ENCODE data around the gene MYO5B.

DNA sequence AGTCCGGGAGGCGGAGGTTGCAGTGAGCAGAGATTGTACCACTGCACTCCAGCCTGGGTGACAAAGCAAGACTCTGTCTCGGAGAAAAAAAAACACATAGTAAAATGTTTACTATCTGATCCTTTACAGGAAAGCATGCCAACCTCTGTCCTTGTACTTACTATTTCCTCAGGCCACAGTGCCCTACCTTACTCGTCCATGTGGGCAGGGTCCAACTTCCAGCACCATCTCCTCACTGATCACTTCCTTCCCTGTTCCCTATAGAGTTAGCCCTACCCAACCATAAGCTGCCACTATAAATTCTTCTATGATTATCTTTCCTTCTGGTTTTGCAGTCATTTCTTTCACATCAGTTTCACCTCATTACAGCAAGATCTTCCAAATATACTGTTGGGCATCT lies 136.2 kb downstream of the MYO5B start:
- TF ChIP-seq, protein P1, sequence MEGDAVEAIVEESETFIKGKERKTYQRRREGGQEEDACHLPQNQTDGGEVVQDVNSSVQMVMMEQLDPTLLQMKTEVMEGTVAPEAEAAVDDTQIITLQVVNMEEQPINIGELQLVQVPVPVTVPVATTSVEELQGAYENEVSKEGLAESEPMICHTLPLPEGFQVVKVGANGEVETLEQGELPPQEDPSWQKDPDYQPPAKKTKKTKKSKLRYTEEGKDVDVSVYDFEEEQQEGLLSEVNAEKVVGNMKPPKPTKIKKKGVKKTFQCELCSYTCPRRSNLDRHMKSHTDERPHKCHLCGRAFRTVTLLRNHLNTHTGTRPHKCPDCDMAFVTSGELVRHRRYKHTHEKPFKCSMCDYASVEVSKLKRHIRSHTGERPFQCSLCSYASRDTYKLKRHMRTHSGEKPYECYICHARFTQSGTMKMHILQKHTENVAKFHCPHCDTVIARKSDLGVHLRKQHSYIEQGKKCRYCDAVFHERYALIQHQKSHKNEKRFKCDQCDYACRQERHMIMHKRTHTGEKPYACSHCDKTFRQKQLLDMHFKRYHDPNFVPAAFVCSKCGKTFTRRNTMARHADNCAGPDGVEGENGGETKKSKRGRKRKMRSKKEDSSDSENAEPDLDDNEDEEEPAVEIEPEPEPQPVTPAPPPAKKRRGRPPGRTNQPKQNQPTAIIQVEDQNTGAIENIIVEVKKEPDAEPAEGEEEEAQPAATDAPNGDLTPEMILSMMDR (IDR thresholded peaks at IDR 0.05), result no peak
- TF ChIP-seq POLR2A (IDR thresholded peaks at IDR 0.05), result no peak
